ENCODE data around the gene CFHR5.

- no peak for TF ChIP-seq USF1 (IDR thresholded peaks at IDR 0.05)
- no peak for TF ChIP-seq YY1 (IDR thresholded peaks at IDR 0.05; ENCODE audit: low read depth)
- no peak for TF ChIP-seq EGR1 (IDR thresholded peaks at IDR 0.05)
- no peak for TF ChIP-seq RAD21 (IDR thresholded peaks at IDR 0.05; ENCODE audit: low read depth)
- no peak for TF ChIP-seq EP300 (IDR thresholded peaks at IDR 0.05; ENCODE audit: borderline replicate concordance)
- no peak for TF ChIP-seq REST (IDR thresholded peaks at IDR 0.05; ENCODE audit: low read depth)
Measured at GRCh38 chr1:196976278-196976677, 1.1 kb upstream of the CFHR5 start.
